PC-3 (cell line): ENCODE data around the gene MYO9A. TPM values are rescaled to one million over a fixed set of nuclear protein-coding genes. Genes with fewer than 3 reads are reported as not detected.

ENCODE experiments used
- ATAC-seq: fragments of 200-7000 bp; cut with Tn5 transposase; 2 replicates; pipeline ENCODE4 v1.9.1; 2020; ENCODE audit warnings: mild to moderate bottlenecking, moderate library complexity
- BruUV-seq: library from RNA; stranded (reverse); fragments of 400-500 nt; replicated peaks from 2 replicates; lab custom pipeline; 2021; lab: Mats Ljungman, UMichigan
- CTCF ChIA-PET: fragments of 300-600 bp; sonication (Branson Sonifier 250); formaldehyde crosslinking; loops from one replicate; lab custom pipeline; 2022; ENCODE audit warnings: antibody characterized with exemption; lab: Charles Lee
- POLR2A ChIA-PET: fragments of 300-600 bp; sonication (Branson Sonifier 250); formaldehyde crosslinking; loops from one replicate; lab custom pipeline; 2022; ENCODE audit warnings: antibody characterized with exemption; ENCODE audit not compliant: unreplicated experiment; lab: Charles Lee
- DNase-seq: peaks from one replicate; pipeline ENCODE4 v3.0.0-alpha.2; 2015
- H2AFZ ChIP-seq: fragments of 300-600 bp; sonication (generic); 2 replicates; pipeline ENCODE4 v1.6.0; 2016; ENCODE audit warnings: antibody characterized with exemption, low read length
- H3F3A ChIP-seq: fragments of 300-600 bp; sonication (generic); one replicate; pipeline ENCODE4 v1.6.0; 2017; ENCODE audit warnings: antibody characterized with exemption, low read length, control low read depth, mild to moderate bottlenecking; ENCODE audit not compliant: unreplicated experiment
- H3K27ac ChIP-seq: fragments of 300-600 bp; sonication (generic); 2 replicates; pipeline ENCODE4 v1.5.1; 2016; ENCODE audit warnings: mild to moderate bottlenecking, low read length
- H3K27me3 ChIP-seq: fragments of 300-600 bp; sonication (generic); 2 replicates; pipeline ENCODE4 v1.6.1; 2016; ENCODE audit warnings: low read length, mixed read lengths
- H3K36me3 ChIP-seq: fragments of 300-600 bp; sonication (generic); 2 replicates; pipeline ENCODE4 v1.6.1; 2016; ENCODE audit warnings: low read depth, mixed run types, low read length, mixed read lengths
- H3K4me1 ChIP-seq: fragments of 300-600 bp; sonication (generic); 2 replicates; pipeline ENCODE4 v1.5.1; 2016; ENCODE audit warnings: low read length; ENCODE audit not compliant: insufficient read depth
- H3K4me2 ChIP-seq: fragments of 300-600 bp; sonication (generic); 2 replicates; pipeline ENCODE4 v1.6.0; 2016; ENCODE audit warnings: low read length
- H3K4me3 ChIP-seq: fragments of 300-600 bp; sonication (generic); 2 replicates; pipeline ENCODE4 v1.5.1; 2016; ENCODE audit warnings: mild to moderate bottlenecking, low read length, mixed read lengths
- H3K79me2 ChIP-seq: fragments of 300-600 bp; sonication (generic); 2 replicates; pipeline ENCODE4 v1.6.1; 2017; ENCODE audit warnings: low read length, mixed read lengths
- H3K9ac ChIP-seq: fragments of 300-600 bp; sonication (generic); 2 replicates; pipeline ENCODE4 v1.6.0; 2016; ENCODE audit warnings: mild to moderate bottlenecking, low read length
- H3K9me2 ChIP-seq: fragments of 300-600 bp; sonication (generic); replicated peaks from 2 replicates; pipeline ENCODE4 v1.6.1; 2016; ENCODE audit warnings: mixed run types, low read length, mixed read lengths
- H3K9me3 ChIP-seq: fragments of 300-600 bp; sonication (generic); 2 replicates; pipeline ENCODE4 v1.6.1; 2016; ENCODE audit warnings: low read length, mixed read lengths
- H4K20me1 ChIP-seq: fragments of 300-600 bp; sonication (generic); 2 replicates; pipeline ENCODE4 v1.6.1; 2016; ENCODE audit warnings: low read length, mixed read lengths
- CTCF ChIP-seq: fragments of 300-600 bp; sonication (generic); conservative IDR thresholded peaks from 2 replicates; pipeline ENCODE4 v1.5.1; 2017; ENCODE audit warnings: antibody characterized with exemption, low read depth, mild to moderate bottlenecking, low read length
- EZH2 ChIP-seq: fragments of 300-600 bp; sonication (generic); IDR thresholded peaks from one replicate; pipeline ENCODE4 v1.6.1; 2017; ENCODE audit warnings: antibody characterized with exemption, mild to moderate bottlenecking, low read length; ENCODE audit not compliant: unreplicated experiment
- EZH2phosphoT487 ChIP-seq: fragments of 300-600 bp; sonication (generic); IDR thresholded peaks from 2 replicates; pipeline ENCODE4 v1.6.1; 2018; ENCODE audit warnings: mild to moderate bottlenecking, antibody characterized with exemption, low read length, borderline replicate concordance
- intact Hi-C: fragments of 100-400 bp; cut with micrococcal nuclease; formaldehyde crosslinking; loops from 2 replicates; pipeline ENCODE4 v1.9.0; 2023
- total RNA-seq: library from RNA; depleted of rRNA; stranded (reverse); fragments of >200 nt; gene quantifications from 2 replicates; pipeline ENCODE4 v1.2.3, GENCODE V29; 2014

MYO9A gene
- total RNA-seq, 1 experiment from 2014 or later: 18.3 TPM

- intact Hi-C loops: no loop called here
- BruUV-seq: no TSS peak
- ChIA-PET CTCF (interaction anchor here (0.5 kb wide), 1 partner anchor 461 kb away, joined by 5 read pairs; no protein-coding TSS in a partner anchor), POLR2A (no interaction called here)
- Histone ChIP-seq H3K79me2 (no peaks in the 10 kb centered on the region), H3K27me3 (no peaks in the 10 kb centered on the region), H3K4me2 (no peak overlapping the region), H3F3A (no peaks in the 10 kb centered on the region), H3K36me3 (no peaks in the 10 kb centered on the region), H3K9ac (no peak overlapping the region), H3K27ac (no peak overlapping the region), H3K9me3 (no peaks in the 10 kb centered on the region), H3K4me3 (no peak overlapping the region), H3K4me1 (no peaks in the 10 kb centered on the region), H2AFZ (no peak overlapping the region), H3K9me2 (no peaks in the 10 kb centered on the region), H4K20me1 (no peaks in the 10 kb centered on the region)
- TF ChIP-seq EZH2phosphoT487: no peak
- TF ChIP-seq EZH2: no peak
- no peak for TF ChIP-seq CTCF
- DNase-seq (no peak), ATAC-seq (no peak)
Measured at GRCh38 chr15:72098040-72098439, 19.9 kb downstream of the MYO9A start.

- no TSS peak for BruUV-seq
- H3K9me3 ChIP-seq: no peaks in the 10 kb centered on the region
- TF ChIP-seq CTCF (no peak), EZH2phosphoT487 (no peak), EZH2 (no peak)
Measured at GRCh38 chr15:72096796-72097195, 21.2 kb downstream of the MYO9A start.

GRCh38 chr15:72092691-72093090 lies 25.3 kb downstream of the MYO9A start:
- Histone ChIP-seq H3K9ac (no peak overlapping the region), H3K4me2 (no peak overlapping the region), H3K9me2 (no peaks in the 10 kb centered on the region), H3K79me2 (no peaks in the 10 kb centered on the region), H3K36me3 (no peaks in the 10 kb centered on the region), H3K27me3 (no peaks in the 10 kb centered on the region), H3K27ac (no peak overlapping the region), H3K9me3 (no peaks in the 10 kb centered on the region), H4K20me1 (no peaks in the 10 kb centered on the region), H3K4me3 (no peak overlapping the region), H2AFZ (no peak overlapping the region), H3F3A (no peaks in the 10 kb centered on the region), H3K4me1 (no peaks in the 10 kb centered on the region)
- CTCF ChIA-PET: no interaction called here
- no TSS peak for BruUV-seq
- TF ChIP-seq EZH2phosphoT487: no peak
- TF ChIP-seq EZH2: no peak
- TF ChIP-seq CTCF: no peak
- ATAC-seq (no peak), DNase-seq (no peak)
- POLR2A ChIA-PET: no interaction called here
- intact Hi-C loops: no loop called here

More at GRCh38 chr15:72096796-72097195, 21.2 kb downstream of the MYO9A start:
- Histone ChIP-seq H3K9me2 (no peaks in the 10 kb centered on the region), H4K20me1 (no peaks in the 10 kb centered on the region), H3K4me3 (no peak overlapping the region), H3F3A (no peaks in the 10 kb centered on the region), H3K79me2 (no peaks in the 10 kb centered on the region), H3K27me3 (no peaks in the 10 kb centered on the region), H3K27ac (no peak overlapping the region), H2AFZ (no peak overlapping the region), H3K36me3 (no peaks in the 10 kb centered on the region), H3K4me1 (no peaks in the 10 kb centered on the region), H3K9ac (no peak overlapping the region), H3K4me2 (no peak overlapping the region)
- ATAC-seq: no peak
- ChIA-PET CTCF (no interaction called here), POLR2A (no interaction called here)
- intact Hi-C loops: no loop called here
- no peak for DNase-seq
